ENCODE measurements around the gene NAT16. TPM values are rescaled to one million over a fixed set of nuclear protein-coding genes. Genes with fewer than 3 reads are reported as not detected.
A peak's percentile ranks its signal among the peaks of the same experiment; 100 is the strongest.

NAT16 gene
- total and polyA plus RNA-seq, 2 of the 4 experiments (the other 2 are of a cell fraction), result 0.05 TPM; not detected in 1

GRCh38 chr7:101126651-101127459, 53.2 kb downstream of the NAT16 start, which contains the start of gene SERPINE1:
TSS of gene SERPINE1 (plus strand) at chr7:101127104. CDS start at chr7:101128394, 1,290 bp downstream.
- peaks cover 16% of the 10 kb centered on the region for H3K9me1 ChIP-seq (ENCODE audit: insufficient read depth, low read length)
- peak within 1 kb of the TSS; percentile 99 for H2AK9ac ChIP-seq (replicated peaks; ENCODE audit: low read depth, low read length, poor library complexity)
- H3K56ac ChIP-seq (ENCODE audit: extremely low read depth, insufficient read depth, low read length), result peak within 1 kb of the TSS; percentile 95
- dilution Hi-C loops (cut with HindIII; ENCODE audit: low sequenced_read_pairs, unreplicated experiment) (no loop called here), intact Hi-C loops (cut with micrococcal nuclease) (loop anchor here (1.0 kb wide), 1 partner anchor 27 kb away; no protein-coding TSS in a partner anchor), in situ Hi-C loops (cut with MboI; ENCODE audit: low sequenced_read_pairs) (no loop called here)
- H3K4me2 ChIP-seq (ENCODE audit: low read depth, low read length), result peak within 1 kb of the TSS; percentile 72
- peaks cover 20% of the 10 kb centered on the region for H3K36me3 ChIP-seq (ENCODE audit: control insufficient read depth, insufficient read depth, low read length)
- ChIA-PET POLR2A (ENCODE audit: unreplicated experiment) (interaction anchor here (0.6 kb wide), 1 partner anchor 91 kb away, joined by 3 read pairs; the partner anchor contains the start of genes PLOD3 and ZNHIT1), CTCF (interaction anchor here (0.8 to 1.1 kb wide), 3 partner anchors 17 to 27 kb away, joined by 3 read pairs; no protein-coding TSS in a partner anchor)
- H3K27ac ChIP-seq (ENCODE audit: insufficient read depth, low read length), result peak within 1 kb of the TSS; percentile 89
- H2BK15ac ChIP-seq (ENCODE audit: low read depth, low read length), result peak within 1 kb of the TSS; percentile 88; the same call in 2 of the 3 replicates
- no peaks in the 10 kb centered on the region for H3K27me3 ChIP-seq (ENCODE audit: control insufficient read depth, insufficient read depth, low read length)
- peak within 1 kb of the TSS; percentile 14 to 96 for H4K8ac ChIP-seq (ENCODE audit: low read depth in 2 of 2, low read length in 2 of 2)
- 19% methylated on average over 3 of the region's 22 CpGs; no CpG with 5 or more reads in 1 of the 2 experiments for WGBS, 2 experiments (ENCODE audit: extremely low coverage in 2 of 2, insufficient read length in 1 of 2)
- peak within 1 kb of the TSS; percentile 64 for H4K5ac ChIP-seq (ENCODE audit: low read depth, low read length)
- DNase-seq, result peak; percentile 100
- peak within 1 kb of the TSS; percentile 93 for H2AFZ ChIP-seq (replicated peaks; ENCODE audit: low read length, poor library complexity)
- BruUV-seq (replicated peaks), result TSS peak; percentile 88
- H3K4ac ChIP-seq (ENCODE audit: low read depth, low read length), result peak within 1 kb of the TSS; percentile 98
- peaks cover 10 to 64% of the 10 kb centered on the region in 2 experiments; a peak in 3 of 4 replicates for H3K79me1 ChIP-seq (ENCODE audit: low read depth in 1 of 2, low read length in 2 of 2)
- peaks cover 27% of the 10 kb centered on the region for H3K4me1 ChIP-seq (ENCODE audit: control insufficient read depth, insufficient read depth, low read length)
- peak within 1 kb of the TSS; percentile 97 for H2BK5ac ChIP-seq (ENCODE audit: low read depth, low read length, poor library complexity, severe bottlenecking)
- H3K23ac ChIP-seq (ENCODE audit: low read depth, low read length), result peak within 1 kb of the TSS; percentile 96
- H3K18ac ChIP-seq (ENCODE audit: low read depth, low read length), result peak within 1 kb of the TSS; percentile 70
- H2BK120ac ChIP-seq (ENCODE audit: low read depth, low read length), result peak within 1 kb of the TSS; percentile 98
- peak within 1 kb of the TSS; percentile 91 for H3K14ac ChIP-seq (replicated peaks; ENCODE audit: low read depth, low read length)
- H4K91ac ChIP-seq (ENCODE audit: insufficient read depth, low read depth, low read length), result peak within 1 kb of the TSS; percentile 90
- H2BK20ac ChIP-seq (ENCODE audit: low read depth, low read length), result peak within 1 kb of the TSS; percentile 97
- H3K9ac ChIP-seq (ENCODE audit: low read depth, low read length), result peak within 1 kb of the TSS; percentile 82
- peak within 1 kb of the TSS; percentile 99 for H2AK5ac ChIP-seq (ENCODE audit: low read depth, low read length)
- H4K20me1 ChIP-seq (ENCODE audit: insufficient read depth, low read length), result peaks cover 41% of the 10 kb centered on the region
- no peaks in the 10 kb centered on the region for H3K9me3 ChIP-seq (ENCODE audit: control insufficient read depth, insufficient read depth, low read length)
- H3K4me3 ChIP-seq (ENCODE audit: insufficient read depth, low read depth, low read length), result peak within 1 kb of the TSS; percentile 56
- peak; percentile 58 for ATAC-seq (ENCODE audit: low read depth)
- TF ChIP-seq CHD1 (IDR thresholded peaks at IDR 0.05; ENCODE audit: low read depth, low read length) (peak; percentile 99), CEBPB (IDR thresholded peaks at IDR 0.05; ENCODE audit: low read depth, low read length) (peak; percentile 66; the same call in 1 of the 2 replicates), POLR2A (IDR thresholded peaks at IDR 0.05; ENCODE audit: low read depth, low read length) (peak; percentile 99), ELK1 (IDR thresholded peaks at IDR 0.05; ENCODE audit: borderline replicate concordance, low read depth, low read length) (no peak), RAD21 (IDR thresholded peaks at IDR 0.05; ENCODE audit: low read length) (peak; percentile 33; the same call in 1 of the 2 replicates), RFX5 (IDR thresholded peaks at IDR 0.05; ENCODE audit: low read depth, low read length) (no peak), RCOR1 (IDR thresholded peaks at IDR 0.05; ENCODE audit: insufficient replicate concordance, low read length) (no peak), MAZ (IDR thresholded peaks at IDR 0.05; ENCODE audit: borderline replicate concordance, low read depth, low read length) (peak; percentile 88), BHLHE40 (IDR thresholded peaks at IDR 0.05; ENCODE audit: low read depth, low read length) (peak; percentile 44; the same call in 1 of the 2 replicates), NFE2L2 (IDR thresholded peaks at IDR 0.05; ENCODE audit: low read depth, low read length) (peak; percentile 58; the same call in 1 of the 2 replicates), CTCF (conservative IDR thresholded peaks at IDR 0.05; ENCODE audit: low read depth, low read length) (peak; percentile 22; the same call in 1 of the 2 replicates), MXI1 (IDR thresholded peaks at IDR 0.05; ENCODE audit: borderline replicate concordance, low read depth, low read length) (peak; percentile 70; the same call in 1 of the 2 replicates), FOS (IDR thresholded peaks at IDR 0.05; ENCODE audit: low read depth, low read length) (no peak; the same call in 1 of the 2 replicates)
